HepG2 (cell line): ENCODE measurements around the gene AMZ2. TPM values are rescaled to one million over a fixed set of nuclear protein-coding genes. Genes with fewer than 3 reads are reported as not detected.

Experiments used
- AGO2 ChIP-seq: fragments of 200-400 bp; formaldehyde crosslinking; optimal IDR thresholded peaks from 2 replicates; pipeline ENCODE3; 2017; ENCODE audit warnings: mild to moderate bottlenecking, low read depth, low read length, moderate library complexity
- DPF2 ChIP-seq: sonication (generic); formaldehyde crosslinking; IDR thresholded peaks from 2 replicates; pipeline ENCODE4 v1.4.0; 2020; ENCODE audit warnings: mild to moderate bottlenecking, low read depth, missing genetic modification reagents, borderline replicate concordance
- GABPB1 ChIP-seq: IDR thresholded peaks from 2 replicates; pipeline ENCODE4 v1.6.1; 2016; ENCODE audit warnings: mild to moderate bottlenecking, missing genetic modification reagents, moderate library complexity, missing compliant biosample characterization
- MZF1 ChIP-seq: sonication (generic); formaldehyde crosslinking; IDR thresholded peaks from 2 replicates; pipeline ENCODE4 v1.8.1; 2023; ENCODE audit warnings: mild to moderate bottlenecking, missing genetic modification reagents, borderline replicate concordance
- NR2F1 ChIP-seq, 2 experiments: fragments of 450-650 bp in 1 of 2; formaldehyde crosslinking in 1 of 2; IDR thresholded peaks; 2 replicates each; pipeline versions ENCODE4 v1.5.0 to v1.6.1; 2016 to 2020; ENCODE audit warnings: mild to moderate bottlenecking in 1 of 2, missing compliant biosample characterization in 1 of 2, missing genetic modification reagents in 1 of 2, moderate library complexity in 1 of 2
- RNF2 ChIP-seq: fragments of 450-650 bp; conservative IDR thresholded peaks from 2 replicates; pipeline ENCODE4 v1.6.1; 2016; ENCODE audit warnings: low read depth
- SRSF1 ChIP-seq: fragments of 200-400 bp; formaldehyde crosslinking; optimal IDR thresholded peaks from 2 replicates; pipeline ENCODE3; 2017; ENCODE audit warnings: mild to moderate bottlenecking, low read depth, low read length, moderate library complexity
- TBL1XR1 ChIP-seq: fragments of 150-350 bp; IDR thresholded peaks from 2 replicates; pipeline ENCODE4 v1.6.1; 2014; ENCODE audit warnings: borderline replicate concordance, low read length; ENCODE audit not compliant: partially characterized antibody
- ZEB1 ChIP-seq: IDR thresholded peaks from 2 replicates; pipeline ENCODE4 v1.6.1; 2012; ENCODE audit warnings: mild to moderate bottlenecking, low read depth, inconsistent platforms; ENCODE audit not compliant: insufficient replicate concordance
- ZFP41 ChIP-seq: sonication (generic); formaldehyde crosslinking; IDR thresholded peaks from 2 replicates; pipeline ENCODE4 v1.4.0; 2020; ENCODE audit warnings: mild to moderate bottlenecking, missing genetic modification reagents, borderline replicate concordance
- ZFP62 ChIP-seq: sonication (generic); formaldehyde crosslinking; IDR thresholded peaks from 2 replicates; pipeline ENCODE4 v1.4.0; 2020; ENCODE audit warnings: missing genetic modification reagents
- ZIK1 ChIP-seq: sonication (generic); formaldehyde crosslinking; IDR thresholded peaks from 2 replicates; pipeline ENCODE4 v1.5.0; 2020; ENCODE audit warnings: mild to moderate bottlenecking, low read depth, missing genetic modification reagents, borderline replicate concordance
- ZNF205 ChIP-seq: IDR thresholded peaks from 2 replicates; pipeline ENCODE4 v1.6.1; 2018; ENCODE audit warnings: missing biosample characterization, missing genetic modification reagents
- ZNF619 ChIP-seq: sonication (generic); formaldehyde crosslinking; IDR thresholded peaks from 2 replicates; pipeline ENCODE4 v1.4.0; 2020; ENCODE audit warnings: mild to moderate bottlenecking, missing genetic modification reagents
- ZNF777 ChIP-seq: sonication (generic); formaldehyde crosslinking; IDR thresholded peaks from 2 replicates; pipeline ENCODE4 v1.4.0; 2020; ENCODE audit warnings: missing genetic modification reagents
- ZSCAN31 ChIP-seq: sonication (generic); formaldehyde crosslinking; IDR thresholded peaks from 2 replicates; pipeline ENCODE4 v1.5.0; 2020; ENCODE audit warnings: low read depth, mild to moderate bottlenecking, missing genetic modification reagents
- polyA plus RNA-seq, 8 experiments: library from polyadenylated mRNA; depleted of rRNA in 3 of 8; stranded (reverse) in 7 of 8; unstranded in 1 of 8; fragments of >200 nt; fragmentation: Illumina TruSeq in 4 of 8; extraction: Trizol in 4 of 8; gene quantifications; 2 replicates each; pipeline versions ENCODE4 v1.2.1 to v1.2.3, GENCODE V29; 2011 to 2016; ENCODE audit warnings: low read depth in 4 of 8, missing spikeins in 1 of 8, mixed read lengths in 1 of 8; ENCODE audit not compliant: insufficient read depth in 1 of 8
- total RNA-seq, 5 experiments: library from RNA; depleted of rRNA; stranded (reverse); fragments of >200 nt; fragmentation: Illumina TruSeq; extraction: Trizol; gene quantifications; 2 replicates each; pipeline ENCODE4 v1.2.3, GENCODE V29; 2016; ENCODE audit warnings: low read depth in 1 of 5
- TF ChIP-seq, protein P1 (sequence below): sonication (generic); formaldehyde crosslinking; IDR thresholded peaks from 2 replicates; pipeline ENCODE4 v1.4.0; 2020; ENCODE audit warnings: missing genetic modification reagents
- TF ChIP-seq, protein P2 (sequence below): sonication (generic); formaldehyde crosslinking; IDR thresholded peaks from 2 replicates; pipeline ENCODE4 v1.5.1; 2020; ENCODE audit warnings: mild to moderate bottlenecking, missing genetic modification reagents, moderate library complexity
- TF ChIP-seq, protein P3 (sequence below): IDR thresholded peaks from 2 replicates; pipeline ENCODE4 v1.4.0; 2020; ENCODE audit warnings: mild to moderate bottlenecking, missing genetic modification reagents
- TF ChIP-seq, protein P4 (sequence below): IDR thresholded peaks from 2 replicates; pipeline ENCODE4 v1.6.1; 2016; ENCODE audit warnings: mild to moderate bottlenecking
- TF ChIP-seq, protein P5 (sequence below): IDR thresholded peaks from 2 replicates; pipeline ENCODE4 v1.6.1; 2012; ENCODE audit warnings: inconsistent platforms

Gene AMZ2
- total and polyA plus RNA-seq, 2 of the 13 experiments (the other 11 are each of a cell fraction or from before 2014, with no cell fraction given): 86.9 to 90.2 TPM

DNA sequence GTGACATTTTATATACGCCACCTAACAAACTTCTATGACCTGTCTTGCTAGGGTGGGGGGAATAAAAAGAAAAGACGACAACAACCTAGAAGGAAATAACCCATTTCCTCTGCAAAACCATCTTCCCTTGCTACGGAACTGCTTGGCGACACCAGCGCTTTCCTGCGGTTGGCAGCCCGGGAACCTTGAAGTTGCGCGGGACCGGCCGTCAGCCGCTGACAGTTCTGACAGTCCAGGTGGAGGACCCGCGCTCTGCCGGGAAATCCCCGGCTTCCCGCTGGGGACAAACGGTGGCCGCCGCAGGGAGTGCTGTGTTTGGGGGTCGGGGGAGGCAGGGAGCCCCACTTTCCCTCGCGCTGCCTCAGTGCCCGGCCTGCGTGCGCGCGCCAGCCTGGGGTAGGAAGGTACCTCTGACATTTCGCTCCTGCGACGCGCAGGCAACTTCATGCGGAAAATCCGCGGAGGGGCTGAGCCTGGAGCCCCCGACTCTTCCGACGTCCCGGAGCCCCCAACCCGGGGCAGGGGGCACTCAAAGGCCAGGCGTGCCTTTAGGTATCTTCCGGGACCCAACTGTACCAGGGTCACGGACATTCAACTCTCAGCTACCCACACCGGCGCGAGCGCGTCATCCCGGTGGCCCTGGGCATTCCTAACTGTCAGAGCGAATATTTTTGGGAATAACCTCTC, 42.6 kb downstream of the AMZ2 start (continued):
- TF ChIP-seq, protein P1, sequence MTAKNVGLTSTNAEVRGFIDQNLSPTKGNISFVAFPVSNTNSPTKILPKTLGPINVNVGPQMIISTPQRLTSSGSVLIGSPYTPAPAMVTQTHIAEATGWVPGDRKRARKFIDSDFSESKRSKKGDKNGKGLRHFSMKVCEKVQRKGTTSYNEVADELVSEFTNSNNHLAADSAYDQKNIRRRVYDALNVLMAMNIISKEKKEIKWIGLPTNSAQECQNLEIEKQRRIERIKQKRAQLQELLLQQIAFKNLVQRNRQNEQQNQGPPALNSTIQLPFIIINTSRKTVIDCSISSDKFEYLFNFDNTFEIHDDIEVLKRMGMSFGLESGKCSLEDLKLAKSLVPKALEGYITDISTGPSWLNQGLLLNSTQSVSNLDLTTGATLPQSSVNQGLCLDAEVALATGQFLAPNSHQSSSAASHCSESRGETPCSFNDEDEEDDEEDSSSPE (CRISPR knock-in tag): peak; percentile 68
- TF ChIP-seq RNF2: 0 out of 2 replicates have a peak, but pooled peaks have one; percentile 31
- TF ChIP-seq, protein P2, sequence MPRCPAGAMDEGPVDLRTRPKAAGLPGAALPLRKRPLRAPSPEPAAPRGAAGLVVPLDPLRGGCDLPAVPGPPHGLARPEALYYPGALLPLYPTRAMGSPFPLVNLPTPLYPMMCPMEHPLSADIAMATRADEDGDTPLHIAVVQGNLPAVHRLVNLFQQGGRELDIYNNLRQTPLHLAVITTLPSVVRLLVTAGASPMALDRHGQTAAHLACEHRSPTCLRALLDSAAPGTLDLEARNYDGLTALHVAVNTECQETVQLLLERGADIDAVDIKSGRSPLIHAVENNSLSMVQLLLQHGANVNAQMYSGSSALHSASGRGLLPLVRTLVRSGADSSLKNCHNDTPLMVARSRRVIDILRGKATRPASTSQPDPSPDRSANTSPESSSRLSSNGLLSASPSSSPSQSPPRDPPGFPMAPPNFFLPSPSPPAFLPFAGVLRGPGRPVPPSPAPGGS (CRISPR knock-in tag): peak; percentile 90; the same call in 1 of the 2 replicates
- peak; percentile 85 for TF ChIP-seq ZFP41 (CRISPR knock-in tag)
- 0 out of 2 replicates have a peak, but pooled peaks have one; percentile 44 for TF ChIP-seq ZNF777 (CRISPR knock-in tag)
- TF ChIP-seq TBL1XR1: no peak
- TF ChIP-seq, protein P3, sequence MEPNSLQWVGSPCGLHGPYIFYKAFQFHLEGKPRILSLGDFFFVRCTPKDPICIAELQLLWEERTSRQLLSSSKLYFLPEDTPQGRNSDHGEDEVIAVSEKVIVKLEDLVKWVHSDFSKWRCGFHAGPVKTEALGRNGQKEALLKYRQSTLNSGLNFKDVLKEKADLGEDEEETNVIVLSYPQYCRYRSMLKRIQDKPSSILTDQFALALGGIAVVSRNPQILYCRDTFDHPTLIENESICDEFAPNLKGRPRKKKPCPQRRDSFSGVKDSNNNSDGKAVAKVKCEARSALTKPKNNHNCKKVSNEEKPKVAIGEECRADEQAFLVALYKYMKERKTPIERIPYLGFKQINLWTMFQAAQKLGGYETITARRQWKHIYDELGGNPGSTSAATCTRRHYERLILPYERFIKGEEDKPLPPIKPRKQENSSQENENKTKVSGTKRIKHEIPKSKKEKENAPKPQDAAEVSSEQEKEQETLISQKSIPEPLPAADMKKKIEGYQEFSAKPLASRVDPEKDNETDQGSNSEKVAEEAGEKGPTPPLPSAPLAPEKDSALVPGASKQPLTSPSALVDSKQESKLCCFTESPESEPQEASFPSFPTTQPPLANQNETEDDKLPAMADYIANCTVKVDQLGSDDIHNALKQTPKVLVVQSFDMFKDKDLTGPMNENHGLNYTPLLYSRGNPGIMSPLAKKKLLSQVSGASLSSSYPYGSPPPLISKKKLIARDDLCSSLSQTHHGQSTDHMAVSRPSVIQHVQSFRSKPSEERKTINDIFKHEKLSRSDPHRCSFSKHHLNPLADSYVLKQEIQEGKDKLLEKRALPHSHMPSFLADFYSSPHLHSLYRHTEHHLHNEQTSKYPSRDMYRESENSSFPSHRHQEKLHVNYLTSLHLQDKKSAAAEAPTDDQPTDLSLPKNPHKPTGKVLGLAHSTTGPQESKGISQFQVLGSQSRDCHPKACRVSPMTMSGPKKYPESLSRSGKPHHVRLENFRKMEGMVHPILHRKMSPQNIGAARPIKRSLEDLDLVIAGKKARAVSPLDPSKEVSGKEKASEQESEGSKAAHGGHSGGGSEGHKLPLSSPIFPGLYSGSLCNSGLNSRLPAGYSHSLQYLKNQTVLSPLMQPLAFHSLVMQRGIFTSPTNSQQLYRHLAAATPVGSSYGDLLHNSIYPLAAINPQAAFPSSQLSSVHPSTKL (CRISPR knock-in tag): peak; percentile 43
- TF ChIP-seq ZIK1: no peak
- no peak for TF ChIP-seq DPF2 (CRISPR knock-in tag)
- peak; percentile 66; the same call in 1 of the 2 replicates for TF ChIP-seq GABPB1
- no peak; the same call in 1 of the 2 replicates for TF ChIP-seq ZNF205 (CRISPR knock-in tag)
- TF ChIP-seq AGO2: no peak
- TF ChIP-seq, protein P4, sequence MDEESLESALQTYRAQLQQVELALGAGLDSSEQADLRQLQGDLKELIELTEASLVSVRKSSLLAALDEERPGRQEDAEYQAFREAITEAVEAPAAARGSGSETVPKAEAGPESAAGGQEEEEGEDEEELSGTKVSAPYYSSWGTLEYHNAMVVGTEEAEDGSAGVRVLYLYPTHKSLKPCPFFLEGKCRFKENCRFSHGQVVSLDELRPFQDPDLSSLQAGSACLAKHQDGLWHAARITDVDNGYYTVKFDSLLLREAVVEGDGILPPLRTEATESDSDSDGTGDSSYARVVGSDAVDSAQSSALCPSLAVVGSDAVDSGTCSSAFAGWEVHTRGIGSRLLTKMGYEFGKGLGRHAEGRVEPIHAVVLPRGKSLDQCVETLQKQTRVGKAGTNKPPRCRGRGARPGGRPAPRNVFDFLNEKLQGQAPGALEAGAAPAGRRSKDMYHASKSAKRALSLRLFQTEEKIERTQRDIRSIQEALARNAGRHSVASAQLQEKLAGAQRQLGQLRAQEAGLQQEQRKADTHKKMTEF (CRISPR knock-in tag): 0 out of 2 replicates have a peak, but pooled peaks have one; percentile 24
- TF ChIP-seq, protein P5, sequence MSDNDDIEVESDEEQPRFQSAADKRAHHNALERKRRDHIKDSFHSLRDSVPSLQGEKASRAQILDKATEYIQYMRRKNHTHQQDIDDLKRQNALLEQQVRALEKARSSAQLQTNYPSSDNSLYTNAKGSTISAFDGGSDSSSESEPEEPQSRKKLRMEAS: peak; percentile 58; the same call in 1 of the 2 replicates
- peak; percentile 65; the same call in 1 of the 2 replicates for TF ChIP-seq ZSCAN31 (CRISPR knock-in tag)
- TF ChIP-seq NR2F1 (CRISPR knock-in tag; IDR thresholded peaks at IDR 0.05): no peak
- TF ChIP-seq ZFP62: no peak
- TF ChIP-seq ZNF619 (CRISPR knock-in tag): peak; percentile 49; the same call in 1 of the 2 replicates
- TF ChIP-seq SRSF1: peak; percentile 28
- no peak for TF ChIP-seq MZF1 (CRISPR knock-in tag)
- TF ChIP-seq ZEB1: no peak
